CD4-positive, alpha-beta T cell treated with Interleukin-21 for 1 hour (primary cell): ENCODE measurements around the gene PLAC9.
"Not testable (repeated sequence)": the region's sequence is repeated elsewhere in the genome, so short reads cannot be mapped to it uniquely, and the experiment has no call there.

Experiments used
- DNase-seq: peaks from one replicate; pipeline ENCODE4 v3.0.0-alpha.2; 2020

PLAC9 gene

GRCh38 chr10:80140251-80140650 lies 7.7 kb downstream of the PLAC9 start:
- DNase-seq = no peak

GRCh38 chr10:80141696-80142460 lies 9.3 kb downstream of the PLAC9 start:
- DNase-seq = no peak

- DNase-seq = peak; percentile 18
Observed at GRCh38 chr10:80144067-80144695, 11.7 kb downstream of the PLAC9 start.

DNA sequence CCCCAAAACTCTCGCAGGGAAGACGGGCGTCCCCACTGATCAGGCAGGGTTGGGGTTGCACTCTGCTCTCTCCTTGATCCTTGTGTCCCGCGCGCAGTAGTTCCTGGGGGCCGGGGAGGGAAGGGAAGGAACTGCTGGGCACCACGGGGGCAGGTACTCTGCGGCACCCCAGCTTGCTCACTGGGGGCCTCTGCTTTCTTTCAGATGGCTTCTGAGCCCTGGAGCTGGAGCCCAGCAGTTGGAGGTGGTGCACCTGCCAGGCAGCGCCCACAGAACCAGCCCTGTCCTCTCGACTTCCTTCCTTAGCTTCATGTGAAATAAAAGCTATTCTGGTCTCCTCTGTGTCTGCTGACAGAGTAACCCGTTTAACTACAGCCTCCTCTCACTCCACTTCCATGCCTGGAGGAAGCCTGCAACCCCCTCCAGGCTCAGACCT lies 12.2 kb downstream of the PLAC9 start:
- DNase-seq = peak; percentile 16

GRCh38 chr10:80145406-80146308 lies 13.1 kb downstream of the PLAC9 start:
- DNase-seq = not testable (repeated sequence)

- no peak for DNase-seq
Observed at GRCh38 chr10:80146918-80147317, 14.4 kb downstream of the PLAC9 start.

- no peak for DNase-seq
Observed at GRCh38 chr10:80148166-80148805, 15.8 kb downstream of the PLAC9 start.

GRCh38 chr10:80149123-80149522 lies 16.6 kb downstream of the PLAC9 start:
- no peak for DNase-seq

GRCh38 chr10:80150172-80150571 lies 17.6 kb downstream of the PLAC9 start:
- no peak for DNase-seq

GRCh38 chr10:80152820-80153219 lies 20.3 kb downstream of the PLAC9 start:
- DNase-seq = no peak

DNA sequence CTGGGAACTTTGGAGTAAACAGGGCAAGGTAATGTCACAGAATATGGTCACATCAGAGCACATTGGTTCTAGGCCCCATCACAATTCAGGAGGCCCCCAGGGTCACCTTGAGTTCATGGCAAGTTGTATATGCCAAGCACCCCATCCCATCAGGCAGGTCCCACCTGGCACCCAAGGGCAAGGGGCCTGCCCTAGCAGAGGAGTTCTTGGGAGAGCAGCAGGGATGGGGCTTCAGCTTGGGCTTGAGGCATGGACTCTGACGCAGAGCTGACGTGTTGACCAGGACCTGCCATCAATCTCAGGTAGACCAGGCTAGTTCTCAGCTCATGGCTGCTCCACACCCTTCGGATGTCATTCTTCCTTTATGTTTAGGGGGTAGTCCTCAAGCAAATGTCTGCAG lies 20.9 kb downstream of the PLAC9 start:
- no peak for DNase-seq

- DNase-seq = no peak
Observed at GRCh38 chr10:80154626-80154977, 22.1 kb downstream of the PLAC9 start.

DNA sequence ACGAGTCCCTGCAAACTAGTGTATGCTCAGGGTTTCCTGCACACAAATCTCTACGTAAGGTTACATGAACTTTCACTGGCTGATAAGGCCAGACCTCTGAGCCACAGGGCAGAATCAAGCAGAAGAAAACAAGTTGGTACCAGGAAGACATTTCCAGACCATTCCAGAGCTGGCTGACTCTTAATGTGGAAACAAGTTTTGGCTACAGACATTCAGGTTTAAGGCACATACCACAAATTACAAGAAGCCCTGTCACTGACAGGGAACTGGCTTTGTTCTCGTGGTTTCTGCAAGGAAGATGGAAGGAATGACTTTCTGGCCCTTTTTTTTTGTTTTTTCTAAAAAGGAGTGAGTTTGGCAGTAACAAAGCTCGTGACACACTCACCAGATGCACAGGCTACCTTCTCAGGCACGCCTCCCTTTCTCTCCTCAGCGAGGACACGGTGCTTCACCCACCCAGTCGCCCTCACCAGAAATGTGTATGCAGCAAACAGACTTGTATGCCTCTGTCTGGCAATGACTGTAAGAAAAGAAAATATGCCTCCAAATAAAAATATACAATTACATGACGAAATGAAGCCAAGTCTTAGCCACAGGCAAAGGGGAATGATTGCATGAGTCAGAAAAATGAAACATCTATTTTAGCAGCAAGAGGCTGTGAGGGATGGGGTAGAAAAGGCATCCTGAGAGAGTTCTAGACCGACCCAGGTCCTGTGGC lies 22.6 kb downstream of the PLAC9 start:
- DNase-seq = no peak

GRCh38 chr10:80155696-80156215 lies 23.2 kb downstream of the PLAC9 start:
- no peak for DNase-seq

GRCh38 chr10:80156216-80156615 lies 23.7 kb downstream of the PLAC9 start:
- DNase-seq = no peak

DNA sequence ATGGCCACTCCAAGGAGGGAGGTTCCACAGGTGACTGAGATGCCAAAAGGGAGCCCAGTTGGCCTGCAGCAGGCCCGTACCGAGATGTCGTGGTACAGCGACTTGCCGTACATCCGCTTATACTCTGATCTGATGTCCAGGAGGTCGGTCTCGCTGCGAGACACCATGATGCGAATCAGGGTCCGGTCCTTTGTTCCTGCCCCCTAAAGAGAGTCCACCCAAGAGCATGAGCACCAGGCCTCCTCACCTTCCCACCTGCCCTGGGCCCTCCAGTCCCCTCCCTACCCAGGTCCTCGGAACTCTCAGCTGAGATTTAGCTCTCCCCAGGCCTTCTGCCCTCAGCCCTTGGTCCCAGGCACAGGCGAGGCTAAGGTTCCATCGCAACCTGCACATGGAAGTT lies 25.0 kb downstream of the PLAC9 start:
- no peak for DNase-seq

DNA sequence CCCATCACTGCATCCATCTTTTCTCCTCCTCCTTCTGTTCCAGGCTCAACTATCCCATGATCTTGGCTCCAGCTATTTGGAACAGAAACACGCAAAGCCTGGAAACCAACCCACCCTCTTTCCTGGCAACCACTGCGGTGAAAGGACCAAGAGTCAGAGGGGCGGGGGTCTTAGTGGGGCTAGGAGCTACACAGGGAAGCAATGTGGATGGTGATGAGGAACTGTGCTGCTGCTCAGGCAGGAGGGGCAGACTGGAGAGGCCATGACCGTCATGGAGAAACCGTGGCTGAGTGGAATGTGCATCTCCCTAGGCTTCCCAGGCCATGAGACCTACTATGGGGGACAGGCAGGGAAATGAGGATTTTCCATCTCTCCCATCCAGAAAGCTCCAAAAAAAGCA lies 25.6 kb downstream of the PLAC9 start:
- no peak for DNase-seq

GRCh38 chr10:80158598-80159127 lies 26.1 kb downstream of the PLAC9 start:
- DNase-seq = no peak

GRCh38 chr10:80159166-80159873 lies 26.8 kb downstream of the PLAC9 start:
- DNase-seq = no peak

GRCh38 chr10:80160361-80161320 lies 28.1 kb downstream of the PLAC9 start:
- DNase-seq = no peak
